Pancreas (tissue), 8 donors: ENCODE measurements around the gene LRRC26. TPM values are rescaled to one million over a fixed set of nuclear protein-coding genes. Genes with fewer than 3 reads are reported as not detected.

Experiments
- microRNA-seq, 2 donors: library from miRNA; unstranded; fragments of <30 nt; microRNA quantifications; one replicate each; pipeline versions ENCODE4 to v1.1.0, GENCODE V29; 2019 to 2020
- polyA plus RNA-seq, 2 donors: library from polyadenylated mRNA; stranded (reverse); fragments of 200-250 nt; gene quantifications; one replicate each; pipeline ENCODE4 v1.2.3, GENCODE V29; 2013
- total RNA-seq, 6 donors: library from RNA; stranded (reverse); fragmentation: NEBNext Ultra II Directional in 4 of 6; extraction: Animal tissue kit (Norgen Biotek cat#: 25700) in 4 of 6; gene quantifications; one replicate each; pipeline versions ENCODE4 v1.2.1 to v1.2.4, GENCODE V29; 2021 to 2023
- donor health status: healthy with polysubstance abuse.
- donor health status: DM: no; HTN: no; CAD: no; lungs with moderate emphysema.
- donor health status: DM: no; HTN: no; CAD: no.
- donor health status: Bipolar disorder and iron deficiency.
- donor health status: DM: yes; HTN: yes; CAD: no.
- donor health status: DM: no; HTN: no; CAD: no.
- donor health status: DM: no; HTN: no; CAD: no.
- donor health status: DM: yes; HTN: yes; CAD: no.

Gene LRRC26
- total and polyA plus RNA-seq, 8 donors = 0.28 to 0.90 (median 0.49) TPM; not detected in 2

Small RNA genes within 50 kb of the gene (microRNA-seq; reads per million reads assigned to microRNA genes)
- gene MIR3621 = 0 reads per million in 2 donors

Other genes starting within 250 kb of the LRRC26 start
Only the 30 nearest of the 31 such genes appear.
- gene C8G, start 224.8 kb downstream of the LRRC26 start, total RNA-seq = 1 to 10 TPM in 1 of 6 donors, under 1 TPM in 4, not detected in 1; 0.24 to 1.2 (median 0.43) TPM
- gene C8G, start 224.8 kb downstream of the LRRC26 start, polyA plus RNA-seq = 1 to 10 TPM in 1 of 2 donors, under 1 TPM in 1; 0.84 to 5.0 TPM
- gene LCN12, start 217.8 kb downstream of the LRRC26 start, total RNA-seq = 1 to 10 TPM in 5 of 6 donors, under 1 TPM in 1; 0.57 to 7.6 (median 3.0) TPM
- 10 to 100 TPM in 1 of 2 donors, 1 to 10 TPM in 1; 9.0 to 16.5 TPM for gene LCN12, start 217.8 kb downstream of the LRRC26 start, polyA plus RNA-seq
- 10 to 100 TPM in 4 of 6 donors, 1 to 10 TPM in 2; 5.7 to 42.7 (median 25.8) TPM for gene PTGDS, start 192.5 kb downstream of the LRRC26 start, total RNA-seq
- gene PTGDS, start 192.5 kb downstream of the LRRC26 start, polyA plus RNA-seq = 10 to 100 TPM; 35.0 to 49.1 TPM
- under 1 TPM in 3 of 6 donors, not detected in 3; 0.12 to 0.17 (median 0.14) TPM for gene LCNL1, start 187.1 kb downstream of the LRRC26 start, total RNA-seq
- gene LCNL1, start 187.1 kb downstream of the LRRC26 start, polyA plus RNA-seq = under 1 TPM; 0.23 to 0.38 TPM
- 10 to 100 TPM; 16.0 to 23.5 (median 20.0) TPM for gene PAXX, start 177.6 kb downstream of the LRRC26 start, total RNA-seq
- gene PAXX, start 177.6 kb downstream of the LRRC26 start, polyA plus RNA-seq = 100 to 1,000 TPM; 184 to 222 TPM
- under 1 TPM in 5 of 6 donors, not detected in 1; 0.24 to 0.44 (median 0.38) TPM for gene CLIC3, start 173.5 kb downstream of the LRRC26 start, total RNA-seq
- gene CLIC3, start 173.5 kb downstream of the LRRC26 start, polyA plus RNA-seq = 1 to 10 TPM; 1.1 to 1.3 TPM
- gene ABCA2, start 141.8 kb downstream of the LRRC26 start, total RNA-seq = 10 to 100 TPM; 16.2 to 32.6 (median 25.4) TPM
- gene ABCA2, start 141.8 kb downstream of the LRRC26 start, polyA plus RNA-seq = 10 to 100 TPM; 70.4 to 80.0 TPM
- under 1 TPM in 2 of 6 donors, not detected in 4; 0.18 to 0.19 TPM for gene FUT7, start 138.0 kb downstream of the LRRC26 start, total RNA-seq
- gene FUT7, start 138.0 kb downstream of the LRRC26 start, polyA plus RNA-seq = under 1 TPM in 1 of 2 donors, not detected in 1; 0.12 TPM
- 10 to 100 TPM; 31.5 to 70.9 (median 36.8) TPM for gene NPDC1, start 123.9 kb downstream of the LRRC26 start, total RNA-seq
- gene NPDC1, start 123.9 kb downstream of the LRRC26 start, polyA plus RNA-seq = 100 to 1,000 TPM; 183 to 328 TPM
- gene ENTPD2, start 116.0 kb downstream of the LRRC26 start, total RNA-seq = 1 to 10 TPM in 5 of 6 donors, under 1 TPM in 1; 0.91 to 4.5 (median 2.0) TPM
- 1 to 10 TPM; 4.5 to 6.5 TPM for gene ENTPD2, start 116.0 kb downstream of the LRRC26 start, polyA plus RNA-seq
- under 1 TPM; 0.04 to 0.97 (median 0.45) TPM for gene SAPCD2, start 99.5 kb downstream of the LRRC26 start, total RNA-seq
- gene SAPCD2, start 99.5 kb downstream of the LRRC26 start, polyA plus RNA-seq = under 1 TPM; 0.30 to 0.38 TPM
- gene UAP1L1, start 92.5 kb downstream of the LRRC26 start, total RNA-seq = 10 to 100 TPM in 1 of 6 donors, 1 to 10 TPM in 5; 5.2 to 13.6 (median 5.9) TPM
- 10 to 100 TPM; 10.5 to 14.4 TPM for gene UAP1L1, start 92.5 kb downstream of the LRRC26 start, polyA plus RNA-seq
- gene MAN1B1, start 83.1 kb downstream of the LRRC26 start, total RNA-seq = 10 to 100 TPM; 22.0 to 33.5 (median 26.0) TPM
- 10 to 100 TPM; 83.6 to 86.0 TPM for gene MAN1B1, start 83.1 kb downstream of the LRRC26 start, polyA plus RNA-seq
- 100 to 1,000 TPM in 2 of 6 donors, 10 to 100 TPM in 4; 87.3 to 113 (median 98.8) TPM for gene DPP7, start 55.3 kb downstream of the LRRC26 start, total RNA-seq
- gene DPP7, start 55.3 kb downstream of the LRRC26 start, polyA plus RNA-seq = 100 to 1,000 TPM; 497 to 526 TPM
- gene GRIN1, start 30.9 kb downstream of the LRRC26 start, total RNA-seq = under 1 TPM in 4 of 6 donors, not detected in 2; 0.08 to 0.44 (median 0.22) TPM
- gene GRIN1, start 30.9 kb downstream of the LRRC26 start, polyA plus RNA-seq = under 1 TPM; 0.21 to 0.53 TPM
- gene TMEM210, start 2.0 kb upstream of the LRRC26 start, total RNA-seq = not detected
- gene TMEM210, start 2.0 kb upstream of the LRRC26 start, polyA plus RNA-seq = not detected
- gene ANAPC2, start 18.5 kb upstream of the LRRC26 start, total RNA-seq = 10 to 100 TPM; 22.2 to 39.4 (median 31.5) TPM
- gene ANAPC2, start 18.5 kb upstream of the LRRC26 start, polyA plus RNA-seq = 100 to 1,000 TPM in 1 of 2 donors, 10 to 100 TPM in 1; 99.9 to 122 TPM
- gene SSNA1, start 18.6 kb upstream of the LRRC26 start, total RNA-seq = 10 to 100 TPM; 30.8 to 45.2 (median 38.3) TPM
- gene SSNA1, start 18.6 kb upstream of the LRRC26 start, polyA plus RNA-seq = 10 to 100 TPM; 67.4 to 81.0 TPM
- 100 to 1,000 TPM in 1 of 6 donors, 10 to 100 TPM in 5; 50.3 to 110 (median 74.8) TPM for gene TPRN, start 30.7 kb upstream of the LRRC26 start, total RNA-seq
- gene TPRN, start 30.7 kb upstream of the LRRC26 start, polyA plus RNA-seq = 10 to 100 TPM; 48.7 to 66.5 TPM
- gene TMEM203, start 35.6 kb upstream of the LRRC26 start, total RNA-seq = 10 to 100 TPM in 5 of 6 donors, 1 to 10 TPM in 1; 9.7 to 19.0 (median 13.1) TPM
- 10 to 100 TPM; 16.9 to 22.8 TPM for gene TMEM203, start 35.6 kb upstream of the LRRC26 start, polyA plus RNA-seq
- gene NDOR1, start 35.6 kb upstream of the LRRC26 start, total RNA-seq = 10 to 100 TPM in 1 of 6 donors, 1 to 10 TPM in 5; 4.6 to 12.9 (median 6.5) TPM
- 10 to 100 TPM in 1 of 2 donors, 1 to 10 TPM in 1; 9.7 to 25.4 TPM for gene NDOR1, start 35.6 kb upstream of the LRRC26 start, polyA plus RNA-seq
- gene RNF208, start 52.2 kb upstream of the LRRC26 start, total RNA-seq = 1 to 10 TPM; 3.3 to 6.5 (median 3.4) TPM
- 10 to 100 TPM; 11.4 to 20.7 TPM for gene RNF208, start 52.2 kb upstream of the LRRC26 start, polyA plus RNA-seq
- gene CYSRT1, start 55.1 kb upstream of the LRRC26 start, total RNA-seq = under 1 TPM in 2 of 6 donors, not detected in 4; 0.22 to 0.32 TPM
- gene CYSRT1, start 55.1 kb upstream of the LRRC26 start, polyA plus RNA-seq = 1 to 10 TPM in 1 of 2 donors, under 1 TPM in 1; 0.87 to 1.3 TPM
- under 1 TPM in 1 of 6 donors, not detected in 5; 0.09 TPM for gene RNF224, start 57.5 kb upstream of the LRRC26 start, total RNA-seq
- under 1 TPM; 0.61 TPM for gene RNF224, start 57.5 kb upstream of the LRRC26 start, polyA plus RNA-seq
- gene SLC34A3, start 60.9 kb upstream of the LRRC26 start, total RNA-seq = under 1 TPM in 2 of 6 donors, not detected in 4; 0.12 to 0.19 TPM
- gene SLC34A3, start 60.9 kb upstream of the LRRC26 start, polyA plus RNA-seq = under 1 TPM; 0.21 to 0.42 TPM
- gene TUBB4B, start 71.2 kb upstream of the LRRC26 start, total RNA-seq = 10 to 100 TPM; 40.9 to 87.6 (median 64.7) TPM
- 100 to 1,000 TPM in 1 of 2 donors, 10 to 100 TPM in 1; 96.2 to 143 TPM for gene TUBB4B, start 71.2 kb upstream of the LRRC26 start, polyA plus RNA-seq
- not detected for gene STPG3, start 81.2 kb upstream of the LRRC26 start, total RNA-seq
- gene STPG3, start 81.2 kb upstream of the LRRC26 start, polyA plus RNA-seq = under 1 TPM in 1 of 2 donors, not detected in 1; 0.23 TPM
- 10 to 100 TPM; 22.3 to 34.0 (median 29.0) TPM for gene NELFB, start 85.3 kb upstream of the LRRC26 start, total RNA-seq
- 10 to 100 TPM; 28.7 to 34.2 TPM for gene NELFB, start 85.3 kb upstream of the LRRC26 start, polyA plus RNA-seq
- gene TOR4A, start 107.7 kb upstream of the LRRC26 start, total RNA-seq = 1 to 10 TPM; 2.5 to 6.8 (median 4.3) TPM
- 1 to 10 TPM; 1.4 to 3.0 TPM for gene TOR4A, start 107.7 kb upstream of the LRRC26 start, polyA plus RNA-seq
- gene NRARP, start 132.2 kb upstream of the LRRC26 start, total RNA-seq = 10 to 100 TPM in 4 of 6 donors, 1 to 10 TPM in 2; 7.5 to 23.4 (median 13.6) TPM
- 1 to 10 TPM; 1.3 to 2.7 TPM for gene NRARP, start 132.2 kb upstream of the LRRC26 start, polyA plus RNA-seq